GM23338 (cell line): ENCODE results near the gene SUCNR1. TPM values are rescaled to one million over a fixed set of nuclear protein-coding genes. Genes with fewer than 3 reads are reported as not detected.

Source experiments
- ATAC-seq: fragments of 200-7000 bp; cut with Tn5 transposase; 3 replicates; pipeline ENCODE4 v1.9.1; 2020
- DNase-seq: peaks from one replicate; pipeline ENCODE4 v3.0.0-alpha.2; 2015; ENCODE audit warnings: low spot score
- H2AFZ ChIP-seq: fragments of 200-600 bp; sonication (generic); 2 replicates; pipeline ENCODE4 v1.8.0; 2016; ENCODE audit warnings: antibody characterized with exemption, mild to moderate bottlenecking, moderate library complexity
- H3F3A ChIP-seq: fragments of 200-600 bp; sonication (generic); replicated peaks from 2 replicates; pipeline ENCODE4 v1.8.0; 2017; ENCODE audit warnings: antibody characterized with exemption, mixed run types, low read depth
- H3K27ac ChIP-seq: fragments of 200-600 bp; sonication (generic); 2 replicates; pipeline ENCODE4 v1.6.1; 2016; ENCODE audit warnings: low read depth
- H3K27me3 ChIP-seq: fragments of 200-600 bp; sonication (generic); 2 replicates; pipeline ENCODE4 v1.8.0; 2016; ENCODE audit warnings: mild to moderate bottlenecking, mixed run types, moderate library complexity; ENCODE audit not compliant: insufficient read depth
- H3K36me3 ChIP-seq: fragments of 200-600 bp; sonication (generic); 2 replicates; pipeline ENCODE4 v1.8.0; 2016; ENCODE audit warnings: mild to moderate bottlenecking; ENCODE audit not compliant: insufficient read depth
- H3K4me1 ChIP-seq: fragments of 200-600 bp; sonication (generic); 2 replicates; pipeline ENCODE4 v1.8.0; 2016; ENCODE audit warnings: mild to moderate bottlenecking, moderate library complexity; ENCODE audit not compliant: insufficient read depth
- H3K4me2 ChIP-seq: fragments of 200-600 bp; sonication (generic); 2 replicates; pipeline ENCODE4 v1.7.1; 2017; ENCODE audit warnings: mixed run types
- H3K4me3 ChIP-seq: fragments of 200-600 bp; sonication (generic); 2 replicates; pipeline ENCODE4 v1.6.1; 2016; ENCODE audit warnings: mixed run types
- H3K79me2 ChIP-seq: fragments of 200-600 bp; sonication (generic); replicated peaks from 2 replicates; pipeline ENCODE4 v1.8.0; 2017; ENCODE audit warnings: mild to moderate bottlenecking; ENCODE audit not compliant: insufficient read depth
- H3K9me2 ChIP-seq: fragments of 200-600 bp; sonication (generic); 2 replicates; pipeline ENCODE4 v1.8.0; 2017; ENCODE audit not compliant: insufficient read depth
- H4K20me1 ChIP-seq: fragments of 200-600 bp; sonication (generic); replicated peaks from 2 replicates; pipeline ENCODE4 v1.8.0; 2017; ENCODE audit warnings: mild to moderate bottlenecking; ENCODE audit not compliant: insufficient read depth
- H3K27ac Mint-ChIP-seq: 2 replicates; pipeline ENCODE4 v1.8.0; 2020; ENCODE audit warnings: inconsistent platforms, mild to moderate bottlenecking, moderate library complexity, mixed read lengths
- H3K27me3 Mint-ChIP-seq: 3 replicates; pipeline ENCODE4 v1.8.0; 2022; ENCODE audit warnings: low read depth, mild to moderate bottlenecking, moderate library complexity, mixed read lengths, inconsistent platforms; ENCODE audit not compliant: insufficient read depth, poor library complexity
- H3K36me3 Mint-ChIP-seq: 3 replicates; pipeline ENCODE4 v1.8.0; 2021; ENCODE audit warnings: low read depth, mild to moderate bottlenecking, inconsistent platforms, moderate library complexity, mixed read lengths
- H3K4me1 Mint-ChIP-seq: 3 replicates; pipeline ENCODE4 v1.8.0; 2020; ENCODE audit warnings: mild to moderate bottlenecking, inconsistent platforms, mixed read lengths
- H3K4me3 Mint-ChIP-seq: 3 replicates; pipeline ENCODE4 v1.8.0; 2021; ENCODE audit warnings: moderate library complexity, mild to moderate bottlenecking, inconsistent platforms, mixed read lengths
- H3K9me3 Mint-ChIP-seq: 3 replicates; pipeline ENCODE4 v1.8.0; 2020; ENCODE audit warnings: moderate library complexity, mild to moderate bottlenecking, inconsistent platforms, mixed read lengths
- CREB1 ChIP-seq: fragments of 250-450 bp; sonication (Bioruptor Pico); IDR thresholded peaks from 2 replicates; pipeline ENCODE4 v1.5.0; 2020; ENCODE audit warnings: low read depth, mild to moderate bottlenecking, moderate library complexity
- EZH2 ChIP-seq: fragments of 200-600 bp; sonication (generic); IDR thresholded peaks from one replicate; pipeline ENCODE4 v1.8.0; 2017; ENCODE audit warnings: antibody characterized with exemption, mild to moderate bottlenecking, low read depth; ENCODE audit not compliant: unreplicated experiment
- EZH2phosphoT487 ChIP-seq: fragments of 200-600 bp; sonication (generic); IDR thresholded peaks from one replicate; pipeline ENCODE4 v1.8.1; 2018; ENCODE audit warnings: antibody characterized with exemption; ENCODE audit not compliant: unreplicated experiment
- JUNB ChIP-seq: IDR thresholded peaks from one replicate; pipeline ENCODE4 v1.6.1; 2016; ENCODE audit warnings: antibody characterized with exemption; ENCODE audit not compliant: unreplicated experiment
- POLR2AphosphoS5 ChIP-seq: IDR thresholded peaks from 2 replicates; pipeline ENCODE4 v1.6.1; 2016; ENCODE audit warnings: antibody characterized with exemption, low read depth
- ZNF114 ChIP-seq: fragments of 250-450 bp; sonication (Bioruptor Pico); IDR thresholded peaks from 2 replicates; pipeline ENCODE4 v1.5.0; 2020; ENCODE audit warnings: mild to moderate bottlenecking, moderate library complexity
- polyA plus RNA-seq: library from polyadenylated mRNA; unstranded; fragments of >200 nt; fragmentation: Nextera tagmentation; extraction: Ambion mirVana; gene quantifications from 2 replicates; pipeline ENCODE4 v1.2.1, GENCODE V29; 2016
- total RNA-seq: library from RNA; depleted of rRNA; stranded (reverse); fragments of >200 nt; shearing (Covaris generic); gene quantifications from 2 replicates; pipeline ENCODE4 v1.2.3, GENCODE V29; 2014
- TF ChIP-seq, protein P1 (sequence below): IDR thresholded peaks from 2 replicates; pipeline ENCODE4 v1.6.1; 2016; ENCODE audit warnings: antibody characterized with exemption
- TF ChIP-seq, protein P2 (sequence below): fragments of 250-450 bp; sonication (Bioruptor Pico); IDR thresholded peaks from 2 replicates; pipeline ENCODE4 v1.5.0; 2020; ENCODE audit warnings: mild to moderate bottlenecking, moderate library complexity
- TF ChIP-seq, protein P3 (sequence below), 2 experiments: fragments of 200-600 bp in 1 of 2; sonication (generic) in 1 of 2; conservative IDR thresholded peaks; 2 replicates each; pipeline versions ENCODE4 v1.5.1 to v1.6.1; 2016 to 2017; ENCODE audit warnings: antibody characterized with exemption in 2 of 2, low read depth in 2 of 2, mild to moderate bottlenecking in 2 of 2, moderate library complexity in 1 of 2
- TF ChIP-seq, protein P4 (sequence below): IDR thresholded peaks from one replicate; pipeline ENCODE4 v1.6.1; 2018; ENCODE audit warnings: antibody characterized with exemption; ENCODE audit not compliant: unreplicated experiment

SUCNR1 gene
- total and polyA plus RNA-seq, 2 experiments from 2014 or later: not detected

DNA sequence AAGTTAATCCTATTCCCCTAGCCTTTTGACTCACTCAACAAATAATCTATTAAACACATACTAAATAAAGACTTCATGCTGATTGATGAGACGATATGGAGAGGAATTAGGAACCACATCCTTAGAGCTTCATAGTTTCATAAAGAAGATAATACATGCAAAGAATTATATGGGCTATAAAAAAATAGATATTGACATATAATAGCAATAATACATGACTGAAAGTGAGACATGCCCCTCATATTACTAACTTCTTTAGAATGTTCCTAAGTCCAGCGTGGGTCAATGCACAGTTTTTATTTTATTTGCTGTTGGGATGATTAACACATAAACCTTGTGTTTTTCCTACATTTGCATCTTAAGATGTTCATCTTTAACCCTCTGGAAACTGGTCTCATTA is 32.2 kb downstream of the SUCNR1 start:
- H3K9me3 Mint-ChIP-seq: no peaks in the 10 kb centered on the region
- H3K27me3 ChIP-seq: no peaks in the 10 kb centered on the region
- no peaks in the 10 kb centered on the region for H3F3A ChIP-seq
- no peaks in the 10 kb centered on the region for H4K20me1 ChIP-seq
- no peaks in the 10 kb centered on the region for H3K27me3 Mint-ChIP-seq
- no peak overlapping the region for H3K27ac ChIP-seq
- no peaks in the 10 kb centered on the region for H3K79me2 ChIP-seq
- H2AFZ ChIP-seq: no peak overlapping the region
- no peaks in the 10 kb centered on the region for H3K4me1 ChIP-seq
- DNase-seq: no peak
- H3K27ac Mint-ChIP-seq: no peak overlapping the region
- H3K4me2 ChIP-seq: no peak overlapping the region
- H3K9me2 ChIP-seq: peaks cover 2% of the 10 kb centered on the region; the same call in 1 of the 2 replicates
- ATAC-seq: no peak
- H3K36me3 ChIP-seq: no peaks in the 10 kb centered on the region
- H3K4me3 ChIP-seq: no peak overlapping the region
- peaks cover 13% of the 10 kb centered on the region for H3K4me1 Mint-ChIP-seq
- TF ChIP-seq JUNB: no peak
- TF ChIP-seq, protein P1, sequence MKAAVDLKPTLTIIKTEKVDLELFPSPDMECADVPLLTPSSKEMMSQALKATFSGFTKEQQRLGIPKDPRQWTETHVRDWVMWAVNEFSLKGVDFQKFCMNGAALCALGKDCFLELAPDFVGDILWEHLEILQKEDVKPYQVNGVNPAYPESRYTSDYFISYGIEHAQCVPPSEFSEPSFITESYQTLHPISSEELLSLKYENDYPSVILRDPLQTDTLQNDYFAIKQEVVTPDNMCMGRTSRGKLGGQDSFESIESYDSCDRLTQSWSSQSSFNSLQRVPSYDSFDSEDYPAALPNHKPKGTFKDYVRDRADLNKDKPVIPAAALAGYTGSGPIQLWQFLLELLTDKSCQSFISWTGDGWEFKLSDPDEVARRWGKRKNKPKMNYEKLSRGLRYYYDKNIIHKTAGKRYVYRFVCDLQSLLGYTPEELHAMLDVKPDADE: no peak
- H3K36me3 Mint-ChIP-seq: no peaks in the 10 kb centered on the region
- no peak overlapping the region for H3K4me3 Mint-ChIP-seq

DNA sequence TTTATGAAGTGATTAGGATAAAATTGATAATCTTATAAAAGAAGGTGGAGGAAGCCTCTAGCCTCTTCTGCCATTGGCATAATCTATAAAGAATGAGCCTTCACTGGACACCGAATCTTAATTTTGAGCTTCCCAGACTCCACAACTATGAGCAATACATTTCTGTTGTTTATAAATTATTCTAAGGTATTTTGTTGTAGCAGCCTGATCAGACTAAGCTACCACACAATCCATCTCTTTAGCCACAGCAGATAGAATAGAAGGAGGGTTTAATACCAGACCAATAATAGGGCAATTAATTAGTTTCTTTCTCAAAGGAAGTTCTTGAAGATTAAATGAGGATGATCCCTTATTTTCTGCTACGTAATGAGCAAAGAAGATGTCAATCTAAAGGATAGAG is 33.3 kb downstream of the SUCNR1 start:
- Mint-ChIP-seq H3K27me3 (no peaks in the 10 kb centered on the region), H3K9me3 (no peaks in the 10 kb centered on the region), H3K27ac (no peak overlapping the region), H3K36me3 (no peaks in the 10 kb centered on the region), H3K4me3 (no peak overlapping the region), H3K4me1 (peaks cover 13% of the 10 kb centered on the region)
- H3K27ac ChIP-seq: no peak overlapping the region
- no peaks in the 10 kb centered on the region for H3F3A ChIP-seq
- no peak overlapping the region for H2AFZ ChIP-seq
- ATAC-seq (no peak), DNase-seq (no peak)
- no peaks in the 10 kb centered on the region for H4K20me1 ChIP-seq
- no peaks in the 10 kb centered on the region for H3K36me3 ChIP-seq
- H3K4me1 ChIP-seq: no peaks in the 10 kb centered on the region
- H3K4me2 ChIP-seq: no peak overlapping the region
- no peak overlapping the region for H3K4me3 ChIP-seq
- peaks cover 4% of the 10 kb centered on the region; the same call in 1 of the 2 replicates for H3K9me2 ChIP-seq
- H3K79me2 ChIP-seq: no peaks in the 10 kb centered on the region
- no peaks in the 10 kb centered on the region for H3K27me3 ChIP-seq
- TF ChIP-seq CREB1 (CRISPR knock-in tag) (no peak), POLR2AphosphoS5 (no peak), ZNF114 (CRISPR knock-in tag) (no peak), EZH2phosphoT487 (no peak), EZH2 (no peak)
- TF ChIP-seq, protein P2, sequence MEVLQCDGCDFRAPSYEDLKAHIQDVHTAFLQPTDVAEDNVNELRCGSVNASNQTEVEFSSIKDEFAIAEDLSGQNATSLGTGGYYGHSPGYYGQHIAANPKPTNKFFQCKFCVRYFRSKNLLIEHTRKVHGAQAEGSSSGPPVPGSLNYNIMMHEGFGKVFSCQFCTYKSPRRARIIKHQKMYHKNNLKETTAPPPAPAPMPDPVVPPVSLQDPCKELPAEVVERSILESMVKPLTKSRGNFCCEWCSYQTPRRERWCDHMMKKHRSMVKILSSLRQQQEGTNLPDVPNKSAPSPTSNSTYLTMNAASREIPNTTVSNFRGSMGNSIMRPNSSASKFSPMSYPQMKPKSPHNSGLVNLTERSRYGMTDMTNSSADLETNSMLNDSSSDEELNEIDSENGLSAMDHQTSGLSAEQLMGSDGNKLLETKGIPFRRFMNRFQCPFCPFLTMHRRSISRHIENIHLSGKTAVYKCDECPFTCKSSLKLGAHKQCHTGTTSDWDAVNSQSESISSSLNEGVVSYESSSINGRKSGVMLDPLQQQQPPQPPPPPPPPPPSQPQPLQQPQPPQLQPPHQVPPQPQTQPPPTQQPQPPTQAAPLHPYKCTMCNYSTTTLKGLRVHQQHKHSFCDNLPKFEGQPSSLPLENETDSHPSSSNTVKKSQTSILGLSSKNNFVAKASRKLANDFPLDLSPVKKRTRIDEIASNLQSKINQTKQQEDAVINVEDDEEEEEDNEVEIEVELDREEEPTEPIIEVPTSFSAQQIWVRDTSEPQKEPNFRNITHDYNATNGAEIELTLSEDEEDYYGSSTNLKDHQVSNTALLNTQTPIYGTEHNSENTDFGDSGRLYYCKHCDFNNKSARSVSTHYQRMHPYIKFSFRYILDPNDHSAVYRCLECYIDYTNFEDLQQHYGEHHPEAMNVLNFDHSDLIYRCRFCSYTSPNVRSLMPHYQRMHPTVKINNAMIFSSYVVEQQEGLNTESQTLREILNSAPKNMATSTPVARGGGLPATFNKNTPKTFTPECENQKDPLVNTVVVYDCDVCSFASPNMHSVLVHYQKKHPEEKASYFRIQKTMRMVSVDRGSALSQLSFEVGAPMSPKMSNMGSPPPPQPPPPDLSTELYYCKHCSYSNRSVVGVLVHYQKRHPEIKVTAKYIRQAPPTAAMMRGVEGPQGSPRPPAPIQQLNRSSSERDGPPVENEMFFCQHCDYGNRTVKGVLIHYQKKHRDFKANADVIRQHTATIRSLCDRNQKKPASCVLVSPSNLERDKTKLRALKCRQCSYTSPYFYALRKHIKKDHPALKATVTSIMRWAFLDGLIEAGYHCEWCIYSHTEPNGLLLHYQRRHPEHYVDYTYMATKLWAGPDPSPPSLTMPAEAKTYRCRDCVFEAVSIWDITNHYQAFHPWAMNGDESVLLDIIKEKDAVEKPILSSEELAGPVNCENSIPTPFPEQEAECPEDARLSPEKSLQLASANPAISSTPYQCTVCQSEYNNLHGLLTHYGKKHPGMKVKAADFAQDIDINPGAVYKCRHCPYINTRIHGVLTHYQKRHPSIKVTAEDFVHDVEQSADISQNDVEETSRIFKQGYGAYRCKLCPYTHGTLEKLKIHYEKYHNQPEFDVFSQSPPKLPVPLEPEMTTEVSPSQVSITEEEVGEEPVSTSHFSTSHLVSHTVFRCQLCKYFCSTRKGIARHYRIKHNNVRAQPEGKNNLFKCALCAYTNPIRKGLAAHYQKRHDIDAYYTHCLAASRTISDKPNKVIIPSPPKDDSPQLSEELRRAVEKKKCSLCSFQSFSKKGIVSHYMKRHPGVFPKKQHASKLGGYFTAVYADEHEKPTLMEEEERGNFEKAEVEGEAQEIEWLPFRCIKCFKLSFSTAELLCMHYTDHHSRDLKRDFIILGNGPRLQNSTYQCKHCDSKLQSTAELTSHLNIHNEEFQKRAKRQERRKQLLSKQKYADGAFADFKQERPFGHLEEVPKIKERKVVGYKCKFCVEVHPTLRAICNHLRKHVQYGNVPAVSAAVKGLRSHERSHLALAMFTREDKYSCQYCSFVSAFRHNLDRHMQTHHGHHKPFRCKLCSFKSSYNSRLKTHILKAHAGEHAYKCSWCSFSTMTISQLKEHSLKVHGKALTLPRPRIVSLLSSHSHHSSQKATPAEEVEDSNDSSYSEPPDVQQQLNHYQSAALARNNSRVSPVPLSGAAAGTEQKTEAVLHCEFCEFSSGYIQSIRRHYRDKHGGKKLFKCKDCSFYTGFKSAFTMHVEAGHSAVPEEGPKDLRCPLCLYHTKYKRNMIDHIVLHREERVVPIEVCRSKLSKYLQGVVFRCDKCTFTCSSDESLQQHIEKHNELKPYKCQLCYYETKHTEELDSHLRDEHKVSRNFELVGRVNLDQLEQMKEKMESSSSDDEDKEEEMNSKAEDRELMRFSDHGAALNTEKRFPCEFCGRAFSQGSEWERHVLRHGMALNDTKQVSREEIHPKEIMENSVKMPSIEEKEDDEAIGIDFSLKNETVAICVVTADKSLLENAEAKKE: no peak
- TF ChIP-seq, protein P3, sequence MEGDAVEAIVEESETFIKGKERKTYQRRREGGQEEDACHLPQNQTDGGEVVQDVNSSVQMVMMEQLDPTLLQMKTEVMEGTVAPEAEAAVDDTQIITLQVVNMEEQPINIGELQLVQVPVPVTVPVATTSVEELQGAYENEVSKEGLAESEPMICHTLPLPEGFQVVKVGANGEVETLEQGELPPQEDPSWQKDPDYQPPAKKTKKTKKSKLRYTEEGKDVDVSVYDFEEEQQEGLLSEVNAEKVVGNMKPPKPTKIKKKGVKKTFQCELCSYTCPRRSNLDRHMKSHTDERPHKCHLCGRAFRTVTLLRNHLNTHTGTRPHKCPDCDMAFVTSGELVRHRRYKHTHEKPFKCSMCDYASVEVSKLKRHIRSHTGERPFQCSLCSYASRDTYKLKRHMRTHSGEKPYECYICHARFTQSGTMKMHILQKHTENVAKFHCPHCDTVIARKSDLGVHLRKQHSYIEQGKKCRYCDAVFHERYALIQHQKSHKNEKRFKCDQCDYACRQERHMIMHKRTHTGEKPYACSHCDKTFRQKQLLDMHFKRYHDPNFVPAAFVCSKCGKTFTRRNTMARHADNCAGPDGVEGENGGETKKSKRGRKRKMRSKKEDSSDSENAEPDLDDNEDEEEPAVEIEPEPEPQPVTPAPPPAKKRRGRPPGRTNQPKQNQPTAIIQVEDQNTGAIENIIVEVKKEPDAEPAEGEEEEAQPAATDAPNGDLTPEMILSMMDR (conservative IDR thresholded peaks at IDR 0.05; ENCODE audit: low read depth in 2 of 2): no peak
- TF ChIP-seq, protein P4, sequence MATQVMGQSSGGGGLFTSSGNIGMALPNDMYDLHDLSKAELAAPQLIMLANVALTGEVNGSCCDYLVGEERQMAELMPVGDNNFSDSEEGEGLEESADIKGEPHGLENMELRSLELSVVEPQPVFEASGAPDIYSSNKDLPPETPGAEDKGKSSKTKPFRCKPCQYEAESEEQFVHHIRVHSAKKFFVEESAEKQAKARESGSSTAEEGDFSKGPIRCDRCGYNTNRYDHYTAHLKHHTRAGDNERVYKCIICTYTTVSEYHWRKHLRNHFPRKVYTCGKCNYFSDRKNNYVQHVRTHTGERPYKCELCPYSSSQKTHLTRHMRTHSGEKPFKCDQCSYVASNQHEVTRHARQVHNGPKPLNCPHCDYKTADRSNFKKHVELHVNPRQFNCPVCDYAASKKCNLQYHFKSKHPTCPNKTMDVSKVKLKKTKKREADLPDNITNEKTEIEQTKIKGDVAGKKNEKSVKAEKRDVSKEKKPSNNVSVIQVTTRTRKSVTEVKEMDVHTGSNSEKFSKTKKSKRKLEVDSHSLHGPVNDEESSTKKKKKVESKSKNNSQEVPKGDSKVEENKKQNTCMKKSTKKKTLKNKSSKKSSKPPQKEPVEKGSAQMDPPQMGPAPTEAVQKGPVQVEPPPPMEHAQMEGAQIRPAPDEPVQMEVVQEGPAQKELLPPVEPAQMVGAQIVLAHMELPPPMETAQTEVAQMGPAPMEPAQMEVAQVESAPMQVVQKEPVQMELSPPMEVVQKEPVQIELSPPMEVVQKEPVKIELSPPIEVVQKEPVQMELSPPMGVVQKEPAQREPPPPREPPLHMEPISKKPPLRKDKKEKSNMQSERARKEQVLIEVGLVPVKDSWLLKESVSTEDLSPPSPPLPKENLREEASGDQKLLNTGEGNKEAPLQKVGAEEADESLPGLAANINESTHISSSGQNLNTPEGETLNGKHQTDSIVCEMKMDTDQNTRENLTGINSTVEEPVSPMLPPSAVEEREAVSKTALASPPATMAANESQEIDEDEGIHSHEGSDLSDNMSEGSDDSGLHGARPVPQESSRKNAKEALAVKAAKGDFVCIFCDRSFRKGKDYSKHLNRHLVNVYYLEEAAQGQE: no peak
